NCI-H2196 treated with DMSO at 0.1 percent for 48 hours (cell line): ENCODE measurements around the gene TCEAL5.
"Not testable (repeated sequence)": the region's sequence is repeated elsewhere in the genome, so short reads cannot be mapped to it uniquely, and the experiment has no call there.

ENCODE experiments used
- DNase-seq: peaks from one replicate; lab custom pipeline; 2025; ENCODE audit not compliant: unreplicated experiment; lab: John Stamatoyannopoulos, UW

TCEAL5 gene

GRCh38 chrX:103276581-103277002 is at the start of gene TCEAL5:
Gene TCEAL5, minus strand, starts transcription at chrX:103276750. Its CDS starts 2,187 bp downstream, at chrX:103274563.
- DNase-seq, result no peak

- no peak for DNase-seq
Measured at GRCh38 chrX:103311399-103311780, 34.8 kb upstream of the TCEAL5 start.

GRCh38 chrX:103310555-103311398 is 34.2 kb upstream of the TCEAL5 start, which contains the start of gene BEX2:
Gene BEX2, minus strand, starts transcription at chrX:103310990. Its CDS starts 1,014 bp downstream, at chrX:103309976.
- DNase-seq, result peak; percentile 64

- no peak for DNase-seq
Measured at GRCh38 chrX:103309860-103310554, 33.5 kb upstream of the TCEAL5 start.

- not testable (repeated sequence) for DNase-seq
Measured at GRCh38 chrX:103305666-103306065, 29.1 kb upstream of the TCEAL5 start.

- no peak for DNase-seq
Measured at GRCh38 chrX:103304705-103305104, 28.2 kb upstream of the TCEAL5 start.

GRCh38 chrX:103293118-103293517 is 16.6 kb upstream of the TCEAL5 start:
- DNase-seq, result no peak

GRCh38 chrX:103279624-103280023 is 3.1 kb upstream of the TCEAL5 start:
- no peak for DNase-seq

GRCh38 chrX:103275947-103276567 is 493 bp downstream of the TCEAL5 start:
- no peak for DNase-seq

- no peak for DNase-seq
Measured at GRCh38 chrX:103274284-103274683, 2.3 kb downstream of the TCEAL5 start.

- DNase-seq, result no peak
Measured at GRCh38 chrX:103258275-103258674, 18.3 kb downstream of the TCEAL5 start.

GRCh38 chrX:103256651-103257050 is 19.9 kb downstream of the TCEAL5 start:
- no peak for DNase-seq

GRCh38 chrX:103254921-103255493 is 21.5 kb downstream of the TCEAL5 start, which contains the start of gene TCEAL8:
Gene TCEAL8, minus strand, starts transcription at chrX:103255155. Its CDS starts 1,176 bp downstream, at chrX:103253979.
- peak; percentile 20 for DNase-seq

- DNase-seq, result peak; percentile 36
Measured at GRCh38 chrX:103254171-103254824, 22.3 kb downstream of the TCEAL5 start.

- DNase-seq, result no peak
Measured at GRCh38 chrX:103253608-103254007, 22.9 kb downstream of the TCEAL5 start.

GRCh38 chrX:103250977-103251376 is 25.6 kb downstream of the TCEAL5 start:
- no peak for DNase-seq

- DNase-seq, result no peak
Measured at GRCh38 chrX:103249805-103250204, 26.7 kb downstream of the TCEAL5 start.

- no peak for DNase-seq
Measured at GRCh38 chrX:103248553-103248952, 28.0 kb downstream of the TCEAL5 start.

GRCh38 chrX:103240155-103240554 is 36.4 kb downstream of the TCEAL5 start:
- DNase-seq, result no peak

GRCh38 chrX:103236296-103236695 is 40.3 kb downstream of the TCEAL5 start:
- DNase-seq, result no peak

- DNase-seq, result not testable (repeated sequence)
Measured at GRCh38 chrX:103235608-103236007, 40.9 kb downstream of the TCEAL5 start.
